Activated B cell treated with CpG ODN at 0.5 μM for 24 hours (primary cell): ENCODE measurements around the gene POLD1. TPM values are rescaled to one million over a fixed set of nuclear protein-coding genes. Genes with fewer than 3 reads are reported as not detected.

Experiments
- ATAC-seq: fragments of 200-7000 bp; cut with Tn5 transposase; one replicate; pipeline ENCODE4 v1.10.0; 2021; ENCODE audit warnings: low read depth, mild to moderate bottlenecking, moderate library complexity
- CTCF ChIA-PET: fragments of 350-600 bp; sonication (Branson Sonifier 250); formaldehyde crosslinking; loops from one replicate; lab custom pipeline; 2021; ENCODE audit warnings: antibody characterized with exemption; lab: Charles Lee
- POLR2A ChIA-PET: fragments of 350-600 bp; sonication (Branson Sonifier 250); formaldehyde crosslinking; loops from one replicate; lab custom pipeline; 2021; ENCODE audit warnings: antibody characterized with exemption; lab: Charles Lee
- DNase-seq: peaks from one replicate; pipeline ENCODE4 v3.0.0; 2022
- H3K27ac Mint-ChIP-seq: one replicate; pipeline ENCODE4 v1.8.0; 2020; ENCODE audit warnings: mixed read lengths
- H3K27me3 Mint-ChIP-seq: one replicate; pipeline ENCODE4 v1.8.0; 2021; ENCODE audit warnings: mixed read lengths
- H3K36me3 Mint-ChIP-seq: one replicate; pipeline ENCODE4 v1.8.0; 2021; ENCODE audit warnings: low read depth, mixed read lengths
- H3K4me1 Mint-ChIP-seq: one replicate; pipeline ENCODE4 v1.8.0; 2021; ENCODE audit warnings: mixed read lengths
- H3K4me3 Mint-ChIP-seq: one replicate; pipeline ENCODE4 v1.8.0; 2020; ENCODE audit warnings: mild to moderate bottlenecking, mixed read lengths
- H3K9me3 Mint-ChIP-seq: one replicate; pipeline ENCODE4 v1.8.0; 2020; ENCODE audit warnings: mixed read lengths
- intact Hi-C: fragments of 100-400 bp; cut with micrococcal nuclease; formaldehyde crosslinking; loops from one replicate; pipeline ENCODE4 v1.15.1; 2024
- total RNA-seq: library from RNA; stranded (reverse); gene quantifications from 2 replicates; pipeline ENCODE4 v1.2.3, GENCODE V29; 2022
- TF ChIP-seq, protein P1 (sequence below): fragments of 200-600 bp; IDR thresholded peaks from one replicate; pipeline ENCODE4 v1.8.0; 2022; ENCODE audit warnings: antibody characterized with exemption, mild to moderate bottlenecking

The POLD1 gene
- total RNA-seq, 1 donor from 2014 or later: 65.5 TPM

DNA sequence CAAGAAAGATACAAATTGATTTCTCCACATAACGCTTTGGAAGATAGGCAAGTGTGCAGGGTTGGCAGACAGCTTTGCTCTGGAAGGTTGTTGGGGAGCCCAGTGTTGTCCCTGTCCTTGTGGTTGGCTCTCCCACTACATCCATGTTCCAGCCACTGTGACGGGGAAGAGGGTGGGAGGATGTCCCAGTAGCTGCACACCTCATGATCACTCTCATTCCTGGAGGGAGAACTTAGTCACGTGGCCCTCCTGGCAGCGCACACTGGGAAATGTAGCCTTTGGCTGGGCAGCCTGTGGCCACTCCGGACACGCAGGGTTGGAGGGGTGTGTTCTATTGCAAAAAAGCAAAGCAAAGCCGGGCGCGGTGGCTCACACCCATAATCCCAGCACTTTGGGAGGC is 9.9 kb downstream of the POLD1 start:
- Mint-ChIP-seq H3K36me3 (peaks cover 29% of the 10 kb centered on the region), H3K9me3 (no peaks in the 10 kb centered on the region), H3K4me1 (no peaks in the 10 kb centered on the region), H3K27me3 (no peaks in the 10 kb centered on the region), H3K4me3 (no peak overlapping the region), H3K27ac (no peak overlapping the region)
- intact Hi-C loops: no loop called here
- CTCF ChIA-PET: no interaction called here
- TF ChIP-seq, protein P1, sequence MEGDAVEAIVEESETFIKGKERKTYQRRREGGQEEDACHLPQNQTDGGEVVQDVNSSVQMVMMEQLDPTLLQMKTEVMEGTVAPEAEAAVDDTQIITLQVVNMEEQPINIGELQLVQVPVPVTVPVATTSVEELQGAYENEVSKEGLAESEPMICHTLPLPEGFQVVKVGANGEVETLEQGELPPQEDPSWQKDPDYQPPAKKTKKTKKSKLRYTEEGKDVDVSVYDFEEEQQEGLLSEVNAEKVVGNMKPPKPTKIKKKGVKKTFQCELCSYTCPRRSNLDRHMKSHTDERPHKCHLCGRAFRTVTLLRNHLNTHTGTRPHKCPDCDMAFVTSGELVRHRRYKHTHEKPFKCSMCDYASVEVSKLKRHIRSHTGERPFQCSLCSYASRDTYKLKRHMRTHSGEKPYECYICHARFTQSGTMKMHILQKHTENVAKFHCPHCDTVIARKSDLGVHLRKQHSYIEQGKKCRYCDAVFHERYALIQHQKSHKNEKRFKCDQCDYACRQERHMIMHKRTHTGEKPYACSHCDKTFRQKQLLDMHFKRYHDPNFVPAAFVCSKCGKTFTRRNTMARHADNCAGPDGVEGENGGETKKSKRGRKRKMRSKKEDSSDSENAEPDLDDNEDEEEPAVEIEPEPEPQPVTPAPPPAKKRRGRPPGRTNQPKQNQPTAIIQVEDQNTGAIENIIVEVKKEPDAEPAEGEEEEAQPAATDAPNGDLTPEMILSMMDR: no peak
- no peak for ATAC-seq
- DNase-seq: no peak
- POLR2A ChIA-PET: interaction anchor here (0.7 kb wide), 1 partner anchor 16 kb away, joined by 3 read pairs; no protein-coding TSS in a partner anchor

DNA sequence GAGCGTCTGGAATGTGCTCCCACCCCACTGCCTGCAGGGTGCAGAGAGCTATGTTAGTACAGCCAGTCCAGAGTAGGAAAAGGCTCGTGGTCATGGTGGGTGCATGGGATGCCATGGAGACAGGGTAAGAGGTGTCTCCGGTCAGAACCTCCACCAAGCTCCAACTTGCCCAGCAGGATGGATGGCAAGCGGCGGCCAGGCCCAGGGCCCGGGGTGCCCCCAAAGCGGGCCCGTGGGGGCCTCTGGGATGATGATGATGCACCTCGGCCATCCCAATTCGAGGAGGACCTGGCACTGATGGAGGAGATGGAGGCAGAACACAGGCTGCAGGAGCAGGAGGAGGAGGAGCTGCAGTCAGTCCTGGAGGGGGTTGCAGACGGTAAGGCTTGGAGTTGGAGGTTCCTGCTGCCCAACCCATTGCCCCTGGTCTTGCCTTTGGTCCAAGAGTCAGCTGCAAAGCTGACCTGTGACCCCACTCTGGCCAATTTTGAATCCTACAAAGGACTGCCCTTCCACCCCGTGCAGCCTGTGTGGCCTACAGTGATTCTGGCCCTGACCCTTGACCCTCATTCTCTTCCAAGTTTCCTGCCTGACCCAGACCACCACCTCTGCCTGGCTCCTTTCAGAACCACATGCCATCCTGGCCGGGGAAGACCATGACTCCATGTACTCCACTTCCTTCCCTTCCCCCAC is 14.7 kb downstream of the POLD1 start:
- Mint-ChIP-seq H3K9me3 (no peaks in the 10 kb centered on the region), H3K4me3 (no peak overlapping the region), H3K27ac (no peak overlapping the region), H3K36me3 (peaks cover 28% of the 10 kb centered on the region), H3K27me3 (no peaks in the 10 kb centered on the region), H3K4me1 (no peaks in the 10 kb centered on the region)
- ChIA-PET CTCF (no interaction called here), POLR2A (interaction anchor here (0.5 kb wide), 1 partner anchor 699 kb away, joined by 13 read pairs; no protein-coding TSS in a partner anchor)
- ATAC-seq (no peak), DNase-seq (no peak)
- TF ChIP-seq, protein P1: no peak
- intact Hi-C loops: no loop called here

DNA sequence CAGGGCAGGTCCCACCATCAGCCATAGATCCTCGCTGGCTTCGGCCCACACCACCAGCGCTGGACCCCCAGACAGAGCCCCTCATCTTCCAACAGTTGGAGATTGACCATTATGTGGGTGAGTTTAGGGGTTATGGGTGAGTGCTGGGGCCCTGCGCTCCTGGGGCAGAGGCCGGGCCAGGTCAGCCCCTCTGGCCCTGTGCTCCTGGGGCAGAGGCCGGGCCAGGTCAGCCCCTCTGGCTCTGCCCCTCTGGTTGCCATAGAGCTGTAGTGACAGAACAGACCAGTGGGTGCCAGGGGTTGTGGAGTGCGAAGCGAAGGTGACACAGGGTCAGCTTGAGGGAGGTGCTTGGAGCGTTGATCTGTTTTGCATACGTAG is 15.2 kb downstream of the POLD1 start:
- TF ChIP-seq, protein P1: no peak
- intact Hi-C loops: no loop called here
- POLR2A ChIA-PET: no interaction called here
- DNase-seq: no peak
- Mint-ChIP-seq H3K27ac (no peak overlapping the region), H3K4me1 (no peaks in the 10 kb centered on the region), H3K27me3 (no peaks in the 10 kb centered on the region), H3K36me3 (peaks cover 29% of the 10 kb centered on the region), H3K9me3 (no peaks in the 10 kb centered on the region), H3K4me3 (no peak overlapping the region)
- CTCF ChIA-PET: no interaction called here
- ATAC-seq: no peak

DNA sequence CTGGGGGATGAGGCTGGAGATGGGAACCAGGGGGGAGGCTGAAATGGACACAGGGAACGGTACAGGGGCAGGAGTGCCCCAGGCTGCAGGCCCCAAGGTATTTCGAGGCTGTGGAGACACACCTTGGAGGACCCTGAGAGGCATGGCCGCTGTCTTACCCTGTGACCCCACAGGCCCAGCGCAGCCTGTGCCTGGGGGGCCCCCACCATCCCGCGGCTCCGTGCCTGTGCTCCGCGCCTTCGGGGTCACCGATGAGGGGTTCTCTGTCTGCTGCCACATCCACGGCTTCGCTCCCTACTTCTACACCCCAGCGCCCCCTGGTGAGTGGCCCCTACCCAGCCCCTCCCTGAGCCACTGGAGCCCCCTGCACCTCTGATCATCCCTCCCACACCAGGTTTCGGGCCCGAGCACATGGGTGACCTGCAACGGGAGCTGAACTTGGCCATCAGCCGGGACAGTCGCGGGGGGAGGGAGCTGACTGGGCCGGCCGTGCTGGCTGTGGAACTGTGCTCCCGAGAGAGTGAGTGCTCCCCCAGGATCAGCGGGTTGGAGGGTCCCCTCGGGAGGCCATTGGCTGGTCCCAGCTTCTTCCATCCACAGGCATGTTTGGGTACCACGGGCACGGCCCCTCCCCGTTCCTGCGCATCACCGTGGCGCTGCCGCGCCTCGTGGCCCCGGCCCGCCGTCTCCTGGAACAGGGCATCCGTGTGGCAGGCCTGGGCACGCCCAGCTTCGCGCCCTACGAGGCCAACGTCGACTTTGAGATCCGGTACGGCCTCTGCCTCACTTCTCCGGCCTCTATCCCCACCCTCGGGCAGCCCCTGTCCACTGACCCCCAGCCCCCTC is 17.7 kb downstream of the POLD1 start:
- Mint-ChIP-seq H3K4me3 (no peak overlapping the region), H3K27me3 (no peaks in the 10 kb centered on the region), H3K9me3 (no peaks in the 10 kb centered on the region), H3K4me1 (no peaks in the 10 kb centered on the region), H3K36me3 (peaks cover 41% of the 10 kb centered on the region), H3K27ac (no peak overlapping the region)
- no peak for DNase-seq
- ATAC-seq: no peak
- ChIA-PET CTCF (no interaction called here), POLR2A (interaction anchor here (0.6 kb wide), 1 partner anchor 352 kb away, joined by 3 read pairs; no protein-coding TSS in a partner anchor)
- intact Hi-C loops: no loop called here
- TF ChIP-seq, protein P1: no peak
